Nephron (organoid): Measurements from ENCODE around the gene OPN1LW.
A peak's percentile ranks its signal among the peaks of the same experiment; 100 is the strongest.

ENCODE experiments used
- H3K27ac Mint-ChIP-seq, 3 experiments: 2 replicates each; pipeline ENCODE4 v1.8.0; 2020; ENCODE audit warnings: mixed read lengths in 3 of 3, mild to moderate bottlenecking in 2 of 3, moderate library complexity in 1 of 3
- H3K27me3 Mint-ChIP-seq: 2 replicates; pipeline ENCODE4 v1.8.0; 2021; ENCODE audit warnings: low read depth, mild to moderate bottlenecking, moderate library complexity, mixed read lengths
- H3K36me3 Mint-ChIP-seq: 2 replicates; pipeline ENCODE4 v1.8.0; 2020; ENCODE audit warnings: low read depth, mixed read lengths
- H3K4me1 Mint-ChIP-seq: 2 replicates; pipeline ENCODE4 v1.8.0; 2020; ENCODE audit warnings: mixed read lengths
- H3K4me3 Mint-ChIP-seq, 3 experiments: 2 replicates each; pipeline ENCODE4 v1.8.0; 2020; ENCODE audit warnings: mild to moderate bottlenecking in 3 of 3, mixed read lengths in 3 of 3, moderate library complexity in 2 of 3
- H3K9me3 Mint-ChIP-seq: 2 replicates; pipeline ENCODE4 v1.8.0; 2020; ENCODE audit warnings: mixed read lengths
- CTCF ChIP-seq, 3 experiments: fragments of 200-600 bp; sonication (generic); IDR thresholded peaks; one replicate each; pipeline ENCODE4 v1.5.0; 2021; ENCODE audit warnings: antibody characterized with exemption in 3 of 3; ENCODE audit not compliant: unreplicated experiment in 3 of 3

OPN1LW gene

GRCh38 chrX:154117566-154117965, 26.5 kb upstream of the OPN1LW start:
- Mint-ChIP-seq H3K4me3 (no peak overlapping the region), H3K27ac (no peak overlapping the region), H3K4me1 (peaks cover 6% of the 10 kb centered on the region), H3K9me3 (peaks cover 26% of the 10 kb centered on the region), H3K36me3 (no peaks in the 10 kb centered on the region), H3K27me3 (no peaks in the 10 kb centered on the region)
- no peak for TF ChIP-seq CTCF (IDR thresholded peaks at IDR 0.05; ENCODE audit: unreplicated experiment in 3 of 3)

- peaks cover 22% of the 10 kb centered on the region for H3K9me3 Mint-ChIP-seq
- no peak overlapping the region for H3K27ac Mint-ChIP-seq
- H3K4me1 Mint-ChIP-seq: peaks cover 6% of the 10 kb centered on the region
- no peak for TF ChIP-seq CTCF (IDR thresholded peaks at IDR 0.05; ENCODE audit: unreplicated experiment in 3 of 3)
- no peaks in the 10 kb centered on the region for H3K27me3 Mint-ChIP-seq
- H3K4me3 Mint-ChIP-seq: no peak overlapping the region
- H3K36me3 Mint-ChIP-seq: no peaks in the 10 kb centered on the region
Measured at GRCh38 chrX:154120567-154120966, 23.5 kb upstream of the OPN1LW start.

GRCh38 chrX:154121207-154121606, 22.8 kb upstream of the OPN1LW start:
- Mint-ChIP-seq H3K4me3 (no peak overlapping the region), H3K27me3 (no peaks in the 10 kb centered on the region), H3K27ac (no peak overlapping the region), H3K4me1 (peaks cover 6% of the 10 kb centered on the region), H3K36me3 (no peaks in the 10 kb centered on the region), H3K9me3 (peaks cover 20% of the 10 kb centered on the region)
- no peak for TF ChIP-seq CTCF (IDR thresholded peaks at IDR 0.05; ENCODE audit: unreplicated experiment in 3 of 3)

- Mint-ChIP-seq H3K36me3 (no peaks in the 10 kb centered on the region), H3K4me3 (no peak overlapping the region), H3K27ac (peak overlapping the region in 1 of 3 experiments; percentile 63), H3K9me3 (peaks cover 17% of the 10 kb centered on the region), H3K4me1 (peaks cover 6% of the 10 kb centered on the region), H3K27me3 (no peaks in the 10 kb centered on the region)
- TF ChIP-seq CTCF (IDR thresholded peaks at IDR 0.05; ENCODE audit: unreplicated experiment in 3 of 3): no peak
Measured at GRCh38 chrX:154121961-154122360, 22.1 kb upstream of the OPN1LW start.

- Mint-ChIP-seq H3K4me3 (no peak overlapping the region), H3K4me1 (peaks cover 6% of the 10 kb centered on the region), H3K36me3 (no peaks in the 10 kb centered on the region), H3K27me3 (no peaks in the 10 kb centered on the region), H3K27ac (no peak overlapping the region), H3K9me3 (peaks cover 14% of the 10 kb centered on the region)
- no peak for TF ChIP-seq CTCF (IDR thresholded peaks at IDR 0.05; ENCODE audit: unreplicated experiment in 3 of 3)
Measured at GRCh38 chrX:154123241-154124219, 20.5 kb upstream of the OPN1LW start.
